ENCODE data around the gene AKR1A1.

AKR1A1 gene

DNA sequence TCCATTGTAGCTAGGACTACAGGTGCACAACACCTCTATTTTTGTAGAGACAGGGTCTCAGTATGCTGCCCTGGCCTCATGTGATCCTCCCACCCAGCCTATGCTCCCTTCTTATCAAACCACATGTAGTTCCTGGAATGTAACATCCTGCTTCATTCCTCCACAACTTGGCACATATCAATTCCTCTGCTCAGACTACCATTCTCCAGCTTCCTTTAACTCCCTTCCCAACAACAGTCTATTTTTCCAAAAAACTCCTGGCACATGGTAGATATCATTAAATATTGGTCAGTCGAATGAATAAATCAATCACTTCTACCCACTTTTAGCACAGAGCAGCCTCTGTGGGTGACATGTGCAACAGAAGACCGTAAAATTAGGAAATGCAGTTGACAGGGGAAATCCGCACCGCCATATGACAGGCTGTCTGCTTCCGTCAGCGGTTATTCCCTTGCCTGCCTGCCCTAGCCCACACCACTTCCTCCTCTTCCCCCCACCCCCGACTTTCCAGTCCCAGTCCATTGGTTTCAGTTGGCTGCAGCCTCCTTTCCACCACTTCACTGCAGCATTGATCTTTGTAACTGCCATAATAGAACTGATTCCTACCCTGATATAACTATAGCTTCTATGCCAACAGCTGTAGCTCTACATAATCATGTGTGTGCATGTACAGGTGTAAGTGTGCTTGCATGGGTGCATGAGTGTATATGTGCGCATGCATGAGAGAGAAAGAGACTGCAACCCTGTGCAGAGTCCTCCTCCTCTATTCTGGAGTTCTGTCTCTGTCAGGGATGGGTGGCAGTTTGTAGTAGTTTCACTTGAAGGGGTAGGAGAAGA, 6.8 kb upstream of the AKR1A1 start:
- no peak for DNase-seq (ENCODE audit: low read depth, low spot score)
- H3K4me3 ChIP-seq (ENCODE audit: low read depth, low read length) = no peak overlapping the region
- in situ Hi-C loops (cut with HindIII; ENCODE audit: low sequenced_read_pairs) = no loop called here
- TF ChIP-seq, protein P1, sequence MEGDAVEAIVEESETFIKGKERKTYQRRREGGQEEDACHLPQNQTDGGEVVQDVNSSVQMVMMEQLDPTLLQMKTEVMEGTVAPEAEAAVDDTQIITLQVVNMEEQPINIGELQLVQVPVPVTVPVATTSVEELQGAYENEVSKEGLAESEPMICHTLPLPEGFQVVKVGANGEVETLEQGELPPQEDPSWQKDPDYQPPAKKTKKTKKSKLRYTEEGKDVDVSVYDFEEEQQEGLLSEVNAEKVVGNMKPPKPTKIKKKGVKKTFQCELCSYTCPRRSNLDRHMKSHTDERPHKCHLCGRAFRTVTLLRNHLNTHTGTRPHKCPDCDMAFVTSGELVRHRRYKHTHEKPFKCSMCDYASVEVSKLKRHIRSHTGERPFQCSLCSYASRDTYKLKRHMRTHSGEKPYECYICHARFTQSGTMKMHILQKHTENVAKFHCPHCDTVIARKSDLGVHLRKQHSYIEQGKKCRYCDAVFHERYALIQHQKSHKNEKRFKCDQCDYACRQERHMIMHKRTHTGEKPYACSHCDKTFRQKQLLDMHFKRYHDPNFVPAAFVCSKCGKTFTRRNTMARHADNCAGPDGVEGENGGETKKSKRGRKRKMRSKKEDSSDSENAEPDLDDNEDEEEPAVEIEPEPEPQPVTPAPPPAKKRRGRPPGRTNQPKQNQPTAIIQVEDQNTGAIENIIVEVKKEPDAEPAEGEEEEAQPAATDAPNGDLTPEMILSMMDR (IDR thresholded peaks at IDR 0.05; ENCODE audit: low read depth, low read length) = no peak

DNA sequence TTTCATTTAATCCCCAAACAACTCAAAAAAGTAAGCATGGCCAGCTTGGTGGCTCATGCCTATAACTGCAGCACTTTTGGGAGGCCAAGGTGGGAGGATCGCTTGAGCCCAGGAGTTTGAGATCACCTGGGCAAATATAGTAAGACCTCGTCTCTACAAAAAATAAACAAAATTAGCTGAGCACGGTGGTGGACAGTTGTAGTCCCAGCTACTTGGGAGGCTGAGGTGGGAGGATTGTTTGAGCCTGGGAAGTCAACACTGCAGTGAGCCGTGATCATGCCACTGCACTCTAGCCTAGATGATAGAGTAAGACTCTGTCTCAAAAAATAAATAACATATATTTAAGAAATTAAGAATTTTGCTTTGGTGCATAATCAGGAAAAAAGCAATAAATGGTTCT, 6.1 kb upstream of the AKR1A1 start:
- no peak overlapping the region for H3K4me3 ChIP-seq (ENCODE audit: low read depth, low read length)
- no peak for DNase-seq (ENCODE audit: low read depth, low spot score)
- in situ Hi-C loops (cut with HindIII; ENCODE audit: low sequenced_read_pairs) = no loop called here
- TF ChIP-seq, protein P1 (IDR thresholded peaks at IDR 0.05; ENCODE audit: low read depth, low read length) = no peak

DNA sequence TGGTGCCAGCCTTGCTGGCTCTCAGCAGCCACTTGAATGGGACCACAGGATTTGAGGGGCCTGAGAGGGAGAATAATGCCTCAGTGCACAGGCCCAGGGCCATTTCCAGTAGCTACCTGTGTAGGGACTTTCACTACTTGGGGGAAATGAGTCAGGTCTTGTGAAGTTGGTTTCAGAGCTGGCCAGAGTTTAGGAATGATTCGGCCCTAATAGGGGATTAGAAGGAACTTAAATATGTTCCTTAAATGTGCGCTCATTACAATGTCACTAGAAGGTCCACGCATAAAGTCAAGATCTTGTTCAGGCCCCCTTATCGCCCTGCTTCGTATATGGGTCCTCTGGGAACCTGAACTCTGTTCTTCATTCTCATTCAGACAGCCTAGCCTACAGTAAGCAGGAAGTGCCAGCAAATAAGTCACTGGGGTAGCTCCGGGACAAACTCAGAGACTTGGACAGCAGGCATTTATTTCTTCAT, 5.6 kb upstream of the AKR1A1 start:
- TF ChIP-seq, protein P1 (IDR thresholded peaks at IDR 0.05; ENCODE audit: low read depth, low read length) = no peak
- H3K4me3 ChIP-seq (ENCODE audit: low read depth, low read length) = no peak overlapping the region
- DNase-seq (ENCODE audit: low read depth, low spot score) = no peak
- in situ Hi-C loops (cut with HindIII; ENCODE audit: low sequenced_read_pairs) = no loop called here

DNA sequence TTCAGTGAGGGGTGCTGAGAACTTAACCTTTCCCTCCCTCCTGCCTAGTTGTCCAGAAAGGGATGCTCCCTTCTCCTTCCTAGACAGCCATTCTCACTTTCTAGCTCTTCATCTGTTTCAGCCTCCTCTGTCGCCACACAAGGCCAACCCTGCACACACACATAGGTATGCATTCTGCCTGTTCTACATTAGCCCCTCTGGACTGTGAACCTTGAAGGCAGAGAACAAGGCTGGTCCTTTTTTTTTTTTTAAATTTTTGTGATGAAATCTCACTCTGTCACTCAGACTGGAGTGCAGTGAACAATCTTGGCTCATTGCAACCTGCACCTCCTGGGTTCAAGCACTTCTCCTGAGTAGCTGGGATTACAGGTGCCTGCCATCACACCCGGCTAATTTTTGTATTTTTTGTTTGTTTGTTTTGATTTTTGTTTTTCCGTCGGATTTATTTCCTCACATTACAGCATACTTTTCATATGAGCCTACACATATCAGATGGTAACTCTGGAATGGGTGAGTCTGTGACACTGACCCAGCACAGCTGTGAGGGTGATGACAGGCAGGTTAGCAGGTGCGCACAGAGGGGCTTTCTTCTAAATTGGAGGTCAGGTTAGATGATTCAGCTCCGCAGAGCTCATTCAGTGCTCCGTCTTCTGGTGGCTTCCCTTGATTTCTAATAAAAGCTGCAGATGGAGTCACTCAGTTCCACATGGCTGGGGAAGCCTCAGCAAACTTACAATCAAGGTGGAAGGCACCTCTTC, 4.9 kb upstream of the AKR1A1 start:
- H3K4me3 ChIP-seq (ENCODE audit: low read depth, low read length) = no peak overlapping the region
- no peak for DNase-seq (ENCODE audit: low read depth, low spot score)
- in situ Hi-C loops (cut with HindIII; ENCODE audit: low sequenced_read_pairs) = no loop called here
- TF ChIP-seq, protein P1 (IDR thresholded peaks at IDR 0.05; ENCODE audit: low read depth, low read length) = no peak

DNA sequence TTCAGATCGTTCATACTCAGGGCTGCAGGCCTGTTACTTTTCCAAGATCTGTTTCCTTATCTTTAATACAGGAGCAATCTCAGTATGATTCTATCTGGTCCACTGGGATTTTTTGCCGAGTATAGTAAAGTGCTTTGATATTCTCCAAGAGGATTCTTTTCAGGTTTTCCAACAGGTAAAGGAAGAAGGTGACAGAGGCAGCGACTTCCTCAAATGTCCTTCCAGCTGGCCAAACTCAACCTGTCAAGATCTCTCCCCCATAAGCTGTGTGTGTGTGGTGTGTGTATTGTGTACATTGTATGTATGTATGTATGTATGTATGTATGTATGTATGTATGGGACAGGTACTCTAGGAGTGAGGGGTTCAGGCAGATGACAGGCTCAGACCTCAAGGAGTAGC, 1.1 kb downstream of the AKR1A1 start:
- TF ChIP-seq, protein P1 (IDR thresholded peaks at IDR 0.05; ENCODE audit: low read depth, low read length) = no peak
- DNase-seq (ENCODE audit: low read depth, low spot score) = no peak
- peak overlapping the region; percentile 91 for H3K4me3 ChIP-seq (ENCODE audit: low read depth, low read length)
- in situ Hi-C loops (cut with HindIII; ENCODE audit: low sequenced_read_pairs) = no loop called here

DNA sequence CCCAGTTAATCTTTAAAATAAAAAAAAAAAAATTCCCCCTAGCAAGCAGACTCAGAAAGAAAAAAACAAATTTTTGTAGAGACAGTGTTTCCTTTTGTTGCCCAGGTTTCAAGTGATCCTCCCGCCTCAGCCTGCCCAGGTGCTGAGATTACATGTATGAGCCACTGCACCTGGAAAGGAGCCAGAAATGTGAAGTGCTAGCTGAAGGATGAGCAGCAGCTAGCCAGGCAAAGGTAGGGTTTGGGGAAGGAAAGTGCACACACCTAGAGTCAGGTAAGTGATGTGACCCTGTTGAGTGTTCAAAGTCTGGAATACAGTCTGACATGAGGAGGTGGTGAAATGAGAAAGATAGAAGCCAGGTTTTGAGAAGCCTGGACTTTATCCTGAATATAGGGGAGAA, 1.7 kb downstream of the AKR1A1 start:
- in situ Hi-C loops (cut with HindIII; ENCODE audit: low sequenced_read_pairs) = no loop called here
- TF ChIP-seq, protein P1 (IDR thresholded peaks at IDR 0.05; ENCODE audit: low read depth, low read length) = no peak
- H3K4me3 ChIP-seq (ENCODE audit: low read depth, low read length) = no peak overlapping the region
- no peak for DNase-seq (ENCODE audit: low read depth, low spot score)

Measured in astrocyte of the spinal cord (primary cell).